Stimulated activated CD4-positive, alpha-beta T cell treated with anti-CD3 and anti-CD28 coated beads, Interleukin-2, amount 100 ng/mL, for 48 hours (primary cell): ENCODE data around the gene NDP.

Experiments
- DNase-seq, 2 donors: peaks; one replicate each; pipeline ENCODE4 v3.0.0-alpha.2; 2020

The NDP gene

GRCh38 chrX:43973249-43974099 lies at the start of gene NDP:
NDP (minus strand) TSS chrX:43973390; CDS start chrX:43958645, 14,745 bp downstream.
- no peak for DNase-seq

- no peak for DNase-seq
These were observed 49.8 kb upstream of the NDP start for GRCh38 chrX:44022964-44023363.

- no peak for DNase-seq
These were observed 47.5 kb upstream of the NDP start for GRCh38 chrX:44020693-44021092.

- no peak for DNase-seq
These were observed 46.7 kb upstream of the NDP start for GRCh38 chrX:44019911-44020310.

- DNase-seq: no peak
These were observed 44.5 kb upstream of the NDP start for GRCh38 chrX:44017676-44018075.

GRCh38 chrX:44016906-44017305 lies 43.7 kb upstream of the NDP start:
- no peak for DNase-seq

GRCh38 chrX:44012484-44013096 lies 39.4 kb upstream of the NDP start:
- peak; percentile 25 to 41 for DNase-seq

GRCh38 chrX:44011506-44011905 lies 38.3 kb upstream of the NDP start:
- no peak for DNase-seq

- no peak for DNase-seq
These were observed 37.4 kb upstream of the NDP start for GRCh38 chrX:44010626-44011025.

GRCh38 chrX:44006081-44006480 lies 32.9 kb upstream of the NDP start:
- no peak for DNase-seq

- DNase-seq: no peak
These were observed 30.8 kb upstream of the NDP start for GRCh38 chrX:44003975-44004374.

- no peak for DNase-seq
These were observed 29.4 kb upstream of the NDP start for GRCh38 chrX:44002567-44002966.

GRCh38 chrX:43998374-43998773 lies 25.2 kb upstream of the NDP start:
- no peak for DNase-seq

GRCh38 chrX:43996491-43996890 lies 23.3 kb upstream of the NDP start:
- no peak for DNase-seq

- no peak for DNase-seq
These were observed 12.9 kb upstream of the NDP start for GRCh38 chrX:43986083-43986482.

- no peak for DNase-seq
These were observed 12.3 kb upstream of the NDP start for GRCh38 chrX:43985511-43985910.

- no peak for DNase-seq
These were observed 5.0 kb upstream of the NDP start for GRCh38 chrX:43978226-43978625.

GRCh38 chrX:43976205-43976604 lies 3.0 kb upstream of the NDP start:
- no peak for DNase-seq

GRCh38 chrX:43975796-43976195 lies 2.6 kb upstream of the NDP start:
- no peak for DNase-seq

GRCh38 chrX:43974741-43975465 lies 1.7 kb upstream of the NDP start:
- no peak for DNase-seq

GRCh38 chrX:43974100-43974475 lies 898 bp upstream of the NDP start:
- DNase-seq: no peak

- no peak for DNase-seq
These were observed 926 bp downstream of the NDP start for GRCh38 chrX:43971966-43972961.

GRCh38 chrX:43970528-43970927 lies 2.7 kb downstream of the NDP start:
- no peak for DNase-seq
